HepG2 (cell line): ENCODE measurements around the gene ECPAS. TPM values are rescaled to one million over a fixed set of nuclear protein-coding genes. Genes with fewer than 3 reads are reported as not detected.

ENCODE experiments used
- ATAC-seq: fragments of 200-7000 bp; cut with Tn5 transposase; 3 replicates; pipeline ENCODE4 v1.9.1; 2020; ENCODE audit warnings: mild to moderate bottlenecking, moderate library complexity
- BruUV-seq: library from RNA; stranded (reverse); fragments of 400-500 nt; replicated peaks from 2 replicates; lab custom pipeline; 2021; lab: Mats Ljungman, UMichigan
- CTCF ChIA-PET: fragments of 300-600 bp; formaldehyde crosslinking; extraction: SDS; loops from one replicate; lab custom pipeline; 2021; ENCODE audit warnings: low total read pairs, inconsistent platforms, low intra/inter-chr PET ratio; lab: Yijun Ruan, JAX
- POLR2A ChIA-PET: fragments of 350-600 bp; sonication (Branson Sonifier 250); formaldehyde crosslinking; loops from one replicate; lab custom pipeline; 2020; ENCODE audit warnings: antibody characterized with exemption, inconsistent platforms; lab: Yijun Ruan, JAX
- DNase-seq: peaks from one replicate; pipeline ENCODE4 v3.0.0-alpha.2; 2015; ENCODE audit warnings: low spot score
- FAIRE-seq: peaks from 3 replicates; lab custom pipeline; 2011; peaks lifted over from hg19 to GRCh38; lab: Jason Lieb, UNC
- H2AFZ ChIP-seq: one replicate; pipeline ENCODE4 v1.6.1; 2011; ENCODE audit warnings: low read length, inconsistent platforms
- H3K27ac ChIP-seq: fragments of 300-600 bp; 3 replicates; pipeline ENCODE4 v1.8.0; 2011; ENCODE audit warnings: mixed run types, mild to moderate bottlenecking, mixed read lengths, low read length, inconsistent platforms; ENCODE audit not compliant: insufficient read depth; ENCODE audit errors: extremely low read length
- H3K27me3 ChIP-seq, 2 experiments: fragments of 200-600 bp in 1 of 2; 2 replicates in 1 of 2; 3 replicates in 1 of 2; pipeline versions ENCODE4 v1.6.0 to v1.8.0; 2011; ENCODE audit warnings: low read length in 2 of 2, mild to moderate bottlenecking in 2 of 2, moderate library complexity in 2 of 2, inconsistent platforms in 1 of 2; ENCODE audit not compliant: insufficient read depth in 2 of 2, control insufficient read depth in 1 of 2
- H3K36me3 ChIP-seq, 2 experiments: fragments of 200-600 bp in 1 of 2; replicated peaks in 1 of 2; 2 replicates in 1 of 2; 3 replicates in 1 of 2; pipeline versions ENCODE4 v1.5.1 to v1.8.0; 2011; ENCODE audit warnings: low read length in 2 of 2, inconsistent platforms in 1 of 2; ENCODE audit not compliant: insufficient read depth in 2 of 2, control insufficient read depth in 1 of 2
- H3K4me1 ChIP-seq: 2 replicates; pipeline ENCODE4 v1.5.1; 2012; ENCODE audit warnings: low read length, inconsistent platforms; ENCODE audit not compliant: insufficient read depth
- H3K4me2 ChIP-seq: 2 replicates; pipeline ENCODE4 v1.6.0; 2011; ENCODE audit warnings: low read depth, low read length, inconsistent platforms
- H3K4me3 ChIP-seq, 3 experiments: fragments of 200-600 bp in 1 of 3; sonication (generic), shearing (Covaris generic) in 1 of 3; replicated peaks in 1 of 3; 2 replicates each; pipeline ENCODE4 v1.5.1; 2011 to 2016; ENCODE audit warnings: low read length in 3 of 3, inconsistent platforms in 2 of 3, low read depth in 2 of 3, mild to moderate bottlenecking in 2 of 3, control low read depth in 1 of 3, mixed read lengths in 1 of 3; ENCODE audit not compliant: insufficient read depth in 1 of 3
- H3K79me2 ChIP-seq: one replicate; pipeline ENCODE4 v1.6.1; 2011; ENCODE audit warnings: low read length, inconsistent platforms; ENCODE audit not compliant: insufficient read depth
- H3K9ac ChIP-seq: 2 replicates; pipeline ENCODE4 v1.6.0; 2011; ENCODE audit warnings: mild to moderate bottlenecking, low read depth, low read length, inconsistent platforms; ENCODE audit not compliant: insufficient read depth
- H3K9me3 ChIP-seq: 2 replicates; pipeline ENCODE4 v1.5.1; 2012; ENCODE audit warnings: mild to moderate bottlenecking, low read length
- H4K20me1 ChIP-seq: 2 replicates; pipeline ENCODE4 v1.6.0; 2011; ENCODE audit warnings: inconsistent platforms, mild to moderate bottlenecking, low read length, moderate library complexity; ENCODE audit not compliant: insufficient read depth
- HES4 ChIP-seq: sonication (generic); formaldehyde crosslinking; IDR thresholded peaks from 2 replicates; pipeline ENCODE4 v1.9.0; 2021; ENCODE audit warnings: mild to moderate bottlenecking, missing genetic modification reagents, borderline replicate concordance
- HOXA9 ChIP-seq: sonication (generic); formaldehyde crosslinking; IDR thresholded peaks from 2 replicates; pipeline ENCODE4 v1.8.1; 2022; ENCODE audit warnings: missing genetic modification reagents, mild to moderate bottlenecking, moderate library complexity, borderline replicate concordance
- MATR3 ChIP-seq: sonication (generic); formaldehyde crosslinking; IDR thresholded peaks from 2 replicates; pipeline ENCODE4 v1.4.0; 2020; ENCODE audit warnings: missing genetic modification reagents
- MXI1 ChIP-seq: IDR thresholded peaks from 3 replicates; pipeline ENCODE4 v1.6.1; 2012; ENCODE audit warnings: low read depth, low read length, inconsistent platforms, borderline replicate concordance
- SMAD9 ChIP-seq: sonication (generic); formaldehyde crosslinking; IDR thresholded peaks from 2 replicates; pipeline ENCODE4 v1.5.1; 2020; ENCODE audit warnings: mild to moderate bottlenecking, missing genetic modification reagents
- ZNF230 ChIP-seq: sonication (generic); formaldehyde crosslinking; IDR thresholded peaks from 2 replicates; pipeline ENCODE4 v1.4.0; 2020; ENCODE audit warnings: mild to moderate bottlenecking, missing genetic modification reagents
- ZNF337 ChIP-seq: sonication (generic); formaldehyde crosslinking; IDR thresholded peaks from 2 replicates; pipeline ENCODE4 v1.5.1; 2020; ENCODE audit warnings: missing genetic modification reagents, low read depth, mild to moderate bottlenecking, borderline replicate concordance
- ZNF550 ChIP-seq: sonication (generic); formaldehyde crosslinking; IDR thresholded peaks from 2 replicates; pipeline ENCODE4 v1.4.0; 2020; ENCODE audit warnings: mild to moderate bottlenecking, missing genetic modification reagents, borderline replicate concordance
- ZNF768 ChIP-seq: sonication (generic); formaldehyde crosslinking; IDR thresholded peaks from 2 replicates; pipeline ENCODE4 v1.4.0; 2020; ENCODE audit warnings: missing genetic modification reagents
- ZSCAN25 ChIP-seq: sonication (generic); formaldehyde crosslinking; IDR thresholded peaks from 2 replicates; pipeline ENCODE4 v1.8.0; 2022; ENCODE audit warnings: mild to moderate bottlenecking, missing genetic modification reagents
- WGBS: methylation state at CpG from one replicate; pipeline ENCODE4 v1.1.6; 2017; ENCODE audit warnings: low lambda C conversion rate; 5-methylcytosine and 5-hydroxymethylcytosine counted together
- in situ Hi-C: cut with HindIII; loops from 2 replicates; pipeline ENCODE4 v1.10.0; 2017; ENCODE audit warnings: low pct_unique_long_range_greater_than_20kb; ENCODE audit not compliant: extremely low pct_ligation_motif_present
- intact Hi-C: fragments of 100-400 bp; cut with micrococcal nuclease; formaldehyde crosslinking; loops from one replicate; pipeline ENCODE4 v1.10.0; 2022; ENCODE audit not compliant: unreplicated experiment
- polyA plus RNA-seq, 8 experiments: library from polyadenylated mRNA; depleted of rRNA in 3 of 8; stranded (reverse) in 7 of 8; unstranded in 1 of 8; fragments of >200 nt; fragmentation: Illumina TruSeq in 4 of 8; extraction: Trizol in 4 of 8; gene quantifications; 2 replicates each; pipeline versions ENCODE4 v1.2.1 to v1.2.3, GENCODE V29; 2011 to 2016; ENCODE audit warnings: low read depth in 4 of 8, missing spikeins in 1 of 8, mixed read lengths in 1 of 8; ENCODE audit not compliant: insufficient read depth in 1 of 8
- total RNA-seq, 5 experiments: library from RNA; depleted of rRNA; stranded (reverse); fragments of >200 nt; fragmentation: Illumina TruSeq; extraction: Trizol; gene quantifications; 2 replicates each; pipeline ENCODE4 v1.2.3, GENCODE V29; 2016; ENCODE audit warnings: low read depth in 1 of 5
- TF ChIP-seq, protein P1 (sequence below): sonication (generic); formaldehyde crosslinking; IDR thresholded peaks from 2 replicates; pipeline ENCODE4 v1.8.0; 2022; ENCODE audit warnings: low read depth, missing genetic modification reagents
- TF ChIP-seq, protein P2 (sequence below): sonication (generic); formaldehyde crosslinking; IDR thresholded peaks from 2 replicates; pipeline ENCODE4 v1.5.1; 2020; ENCODE audit warnings: missing genetic modification reagents, mild to moderate bottlenecking, borderline replicate concordance
- TF ChIP-seq, protein P3 (sequence below): sonication (generic); formaldehyde crosslinking; IDR thresholded peaks from 2 replicates; pipeline ENCODE4 v1.4.0; 2020; ENCODE audit warnings: mild to moderate bottlenecking, low read depth, missing genetic modification reagents

The ECPAS gene
- total and polyA plus RNA-seq, 2 of the 13 experiments (the other 11 are each of a cell fraction or from before 2014, with no cell fraction given), result 35.3 to 58.0 TPM

DNA sequence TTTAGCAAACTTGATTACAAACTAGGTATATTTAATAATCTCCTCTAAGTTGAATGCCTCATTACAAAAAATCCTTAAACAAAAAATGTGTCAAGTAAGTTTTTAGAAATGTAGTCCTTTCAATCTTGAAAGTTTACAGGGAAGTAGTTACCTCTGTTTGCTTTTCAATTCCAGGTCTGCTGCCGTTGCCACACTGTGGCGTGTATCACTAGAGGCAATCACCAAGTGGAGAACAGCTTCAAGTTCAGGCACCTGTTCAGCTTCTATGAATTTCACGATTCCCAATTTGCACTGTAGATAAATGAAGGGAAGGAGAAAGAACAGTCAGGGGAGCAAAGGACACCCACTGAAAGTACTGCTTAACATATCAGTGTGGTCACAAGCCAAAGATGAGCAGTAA, 51.1 kb downstream of the ECPAS start (continued):
- TF ChIP-seq, protein P1, sequence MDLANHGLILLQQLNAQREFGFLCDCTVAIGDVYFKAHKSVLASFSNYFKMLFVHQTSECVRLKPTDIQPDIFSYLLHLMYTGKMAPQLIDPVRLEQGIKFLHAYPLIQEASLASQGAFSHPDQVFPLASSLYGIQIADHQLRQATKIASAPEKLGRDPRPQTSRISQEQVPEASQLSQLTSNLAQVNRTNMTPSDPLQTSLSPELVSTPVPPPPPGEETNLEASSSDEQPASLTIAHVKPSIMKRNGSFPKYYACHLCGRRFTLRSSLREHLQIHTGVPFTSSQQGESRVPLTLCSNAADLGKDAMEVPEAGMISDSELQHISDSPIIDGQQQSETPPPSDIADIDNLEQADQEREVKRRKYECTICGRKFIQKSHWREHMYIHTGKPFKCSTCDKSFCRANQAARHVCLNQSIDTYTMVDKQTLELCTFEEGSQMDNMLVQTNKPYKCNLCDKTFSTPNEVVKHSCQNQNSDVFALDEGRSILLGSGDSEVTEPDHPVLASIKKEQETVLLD (CRISPR knock-in tag), result no peak
- no peak for TF ChIP-seq ZNF337
- TF ChIP-seq SMAD9 (CRISPR knock-in tag), result no peak
- TF ChIP-seq ZNF230 (CRISPR knock-in tag), result no peak
- no peak for TF ChIP-seq ZNF768 (CRISPR knock-in tag)
- TF ChIP-seq HES4, result no peak
- TF ChIP-seq MXI1, result no peak
- TF ChIP-seq, all 625 proteins: peak for 0

DNA sequence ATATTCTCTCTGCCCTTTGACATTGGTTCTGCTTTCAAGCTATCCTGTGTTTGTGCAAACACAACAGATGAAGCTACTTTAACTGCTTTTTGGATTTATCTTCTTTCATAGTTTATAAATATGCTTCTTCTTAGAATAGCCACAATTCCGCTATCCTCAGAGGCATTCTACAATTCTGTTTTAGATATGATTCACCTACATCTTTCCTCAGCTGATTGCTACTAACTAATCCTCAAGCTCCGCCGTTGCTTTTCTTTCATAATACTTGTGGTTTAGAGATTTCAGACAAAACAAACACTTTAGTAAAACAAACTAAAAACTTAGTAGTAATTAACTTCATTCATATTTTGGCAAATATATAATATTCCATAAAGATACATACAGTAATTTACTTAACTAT, 52.5 kb downstream of the ECPAS start:
- intact Hi-C loops, result no loop called here
- no peak overlapping the region for H2AFZ ChIP-seq
- no peak for ATAC-seq
- no peaks in the 10 kb centered on the region for H3K9me3 ChIP-seq
- peaks cover 26% of the 10 kb centered on the region for H3K4me1 ChIP-seq
- ChIA-PET CTCF (no interaction called here), POLR2A (no interaction called here)
- H3K9ac ChIP-seq, result no peak overlapping the region
- H3K27me3 ChIP-seq, result no peaks in the 10 kb centered on the region
- H3K36me3 ChIP-seq, result peaks cover 2 to 39% of the 10 kb centered on the region in 2 experiments
- H3K27ac ChIP-seq, result no peak overlapping the region
- H3K79me2 ChIP-seq, result no peaks in the 10 kb centered on the region
- no peaks in the 10 kb centered on the region for H4K20me1 ChIP-seq
- WGBS, result 90% methylated on average over 3 of the region's 3 CpGs
- in situ Hi-C loops, result no loop called here
- no peak for FAIRE-seq
- H3K4me2 ChIP-seq, result no peak overlapping the region
- DNase-seq, result no peak
- H3K4me3 ChIP-seq, result no peak overlapping the region
- no TSS peak for BruUV-seq
- TF ChIP-seq MATR3 (no peak), ZSCAN25 (no peak), ZNF550 (CRISPR knock-in tag) (no peak), HOXA9 (CRISPR knock-in tag) (no peak)
- TF ChIP-seq, protein P2, sequence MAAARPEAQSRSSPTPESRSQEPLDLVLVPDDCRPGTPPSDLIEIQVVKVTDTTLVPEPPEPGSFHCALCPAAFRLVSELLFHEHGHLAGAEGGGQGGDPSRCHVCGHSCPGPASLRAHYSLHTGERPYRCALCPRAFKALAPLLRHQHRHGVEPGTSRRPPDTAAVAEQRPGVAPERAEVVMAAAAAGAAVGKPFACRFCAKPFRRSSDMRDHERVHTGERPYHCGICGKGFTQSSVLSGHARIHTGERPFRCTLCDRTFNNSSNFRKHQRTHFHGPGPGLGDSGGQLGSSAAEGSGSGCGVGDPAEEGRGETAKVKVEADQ (CRISPR knock-in tag), result no peak
- TF ChIP-seq, protein P3, sequence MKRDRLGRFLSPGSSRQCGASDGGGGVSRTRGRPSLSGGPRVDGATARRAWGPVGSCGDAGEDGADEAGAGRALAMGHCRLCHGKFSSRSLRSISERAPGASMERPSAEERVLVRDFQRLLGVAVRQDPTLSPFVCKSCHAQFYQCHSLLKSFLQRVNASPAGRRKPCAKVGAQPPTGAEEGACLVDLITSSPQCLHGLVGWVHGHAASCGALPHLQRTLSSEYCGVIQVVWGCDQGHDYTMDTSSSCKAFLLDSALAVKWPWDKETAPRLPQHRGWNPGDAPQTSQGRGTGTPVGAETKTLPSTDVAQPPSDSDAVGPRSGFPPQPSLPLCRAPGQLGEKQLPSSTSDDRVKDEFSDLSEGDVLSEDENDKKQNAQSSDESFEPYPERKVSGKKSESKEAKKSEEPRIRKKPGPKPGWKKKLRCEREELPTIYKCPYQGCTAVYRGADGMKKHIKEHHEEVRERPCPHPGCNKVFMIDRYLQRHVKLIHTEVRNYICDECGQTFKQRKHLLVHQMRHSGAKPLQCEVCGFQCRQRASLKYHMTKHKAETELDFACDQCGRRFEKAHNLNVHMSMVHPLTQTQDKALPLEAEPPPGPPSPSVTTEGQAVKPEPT (CRISPR knock-in tag), result no peak
- TF ChIP-seq, all 625 proteins: peak for 0
